Measurements from ENCODE around the gene ABI2.

The ABI2 gene

GRCh38 chr2:203484266-203485112 is 156.3 kb downstream of the ABI2 start:
- DNase-seq, result peak; percentile 35

- DNase-seq, result no peak
Observed at GRCh38 chr2:203489531-203489930, 161.3 kb downstream of the ABI2 start.

DNA sequence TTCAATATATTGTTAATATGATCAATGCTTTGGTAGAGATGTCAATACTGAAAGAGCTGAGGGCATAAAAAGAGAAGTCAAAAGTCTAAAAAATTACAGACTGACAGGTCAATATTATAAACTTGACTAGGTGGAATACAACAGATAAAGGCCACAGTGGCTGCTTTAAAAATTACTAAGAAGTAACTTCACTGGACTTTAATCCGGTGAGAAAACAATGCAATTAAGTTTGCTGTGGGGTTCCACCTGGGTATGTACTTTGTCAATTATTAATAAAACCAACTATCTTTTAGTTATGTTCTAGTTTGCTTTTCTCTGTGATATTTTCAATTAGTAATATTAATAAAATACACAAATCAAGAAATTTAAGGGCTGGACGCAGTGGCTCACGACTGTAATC is 162.2 kb downstream of the ABI2 start:
- no peak for DNase-seq

- DNase-seq, result no peak
Observed at GRCh38 chr2:203492965-203493364, 164.8 kb downstream of the ABI2 start.
